ENCODE measurements around the gene SST.

The SST gene

DNA sequence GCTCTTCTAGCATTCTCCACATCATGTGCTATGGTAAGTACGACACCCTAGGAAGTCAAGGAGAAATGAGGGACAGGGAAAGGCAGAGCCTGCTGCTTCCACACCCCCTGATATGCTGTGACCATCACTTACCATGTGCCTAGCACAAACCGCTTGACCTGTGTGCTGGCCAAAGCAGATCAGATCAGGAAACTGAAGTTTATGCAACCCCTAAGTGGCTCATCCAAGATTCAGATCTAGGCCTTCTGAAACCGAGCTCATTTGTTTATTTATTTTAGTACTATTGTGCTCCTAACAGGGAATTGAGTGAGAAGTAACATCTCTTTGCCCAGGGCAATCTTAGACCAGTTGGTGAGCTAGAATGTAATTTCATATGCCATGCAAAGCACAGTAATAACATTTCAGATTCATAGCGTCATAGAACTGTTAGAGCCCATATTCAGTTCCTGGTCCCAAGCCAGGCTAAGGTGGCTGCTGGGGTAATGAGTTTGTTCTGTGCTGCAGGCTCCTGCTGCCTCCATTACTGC, 32.4 kb upstream of the SST start, which contains the start of gene RTP2:
RTP2 (minus strand) TSS at position 51 of the 527 bp plus-strand sequence. CDS start 429 bp downstream, outside the sequence.
- CTCF ChIA-PET, result interaction anchor here (0.8 kb wide), 1 partner anchor 18 kb away, joined by 3 read pairs; no protein-coding TSS in a partner anchor
- POLR2A ChIA-PET, result no interaction called here
- no peak for DNase-seq (ENCODE audit: extremely low spot score)
- TF ChIP-seq ZNF384 (IDR thresholded peaks at IDR 0.05), result no peak
- TF ChIP-seq, protein P1, sequence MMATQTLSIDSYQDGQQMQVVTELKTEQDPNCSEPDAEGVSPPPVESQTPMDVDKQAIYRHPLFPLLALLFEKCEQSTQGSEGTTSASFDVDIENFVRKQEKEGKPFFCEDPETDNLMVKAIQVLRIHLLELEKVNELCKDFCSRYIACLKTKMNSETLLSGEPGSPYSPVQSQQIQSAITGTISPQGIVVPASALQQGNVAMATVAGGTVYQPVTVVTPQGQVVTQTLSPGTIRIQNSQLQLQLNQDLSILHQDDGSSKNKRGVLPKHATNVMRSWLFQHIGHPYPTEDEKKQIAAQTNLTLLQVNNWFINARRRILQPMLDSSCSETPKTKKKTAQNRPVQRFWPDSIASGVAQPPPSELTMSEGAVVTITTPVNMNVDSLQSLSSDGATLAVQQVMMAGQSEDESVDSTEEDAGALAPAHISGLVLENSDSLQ (IDR thresholded peaks at IDR 0.05), result no peak
- TF ChIP-seq TARDBP (IDR thresholded peaks at IDR 0.05), result no peak
- no peak for TF ChIP-seq FOXA1 (IDR thresholded peaks at IDR 0.05)
- TF ChIP-seq LEF1 (IDR thresholded peaks at IDR 0.05; ENCODE audit: borderline replicate concordance), result no peak
- TF ChIP-seq SP1 (IDR thresholded peaks at IDR 0.05), result no peak
- no peak for TF ChIP-seq CTBP1 (IDR thresholded peaks at IDR 0.05; ENCODE audit: borderline replicate concordance)
- TF ChIP-seq FOXK2 (IDR thresholded peaks at IDR 0.05), result no peak
- no peak for TF ChIP-seq FOXM1 (IDR thresholded peaks at IDR 0.05; ENCODE audit: borderline replicate concordance)
- no peak for TF ChIP-seq NFRKB (IDR thresholded peaks at IDR 0.05)
- TF ChIP-seq ARNT (IDR thresholded peaks at IDR 0.05), result no peak

DNA sequence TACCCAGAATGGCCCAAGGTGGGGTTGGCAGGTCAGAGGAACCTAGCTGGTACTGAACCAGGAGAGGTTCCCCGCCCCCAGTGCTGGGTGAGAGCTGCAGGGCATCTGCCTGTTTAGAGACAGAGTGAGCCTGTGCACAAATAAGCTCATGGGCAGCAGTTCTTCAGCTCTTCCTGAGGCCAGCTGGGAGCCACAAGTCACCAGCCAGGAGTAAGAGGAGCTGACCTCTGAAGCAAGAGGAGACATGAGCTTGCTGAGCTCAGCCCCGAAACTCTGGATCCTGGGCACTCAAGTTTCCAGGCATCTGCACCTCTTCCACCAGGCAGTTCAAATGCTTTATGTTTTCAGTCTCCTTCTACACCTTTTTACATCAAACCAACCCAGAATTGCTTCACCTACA, 30.1 kb upstream of the SST start:
- TF ChIP-seq SP1 (IDR thresholded peaks at IDR 0.05) (no peak), HDGF (IDR thresholded peaks at IDR 0.05; ENCODE audit: borderline replicate concordance) (no peak), L3MBTL2 (conservative IDR thresholded peaks at IDR 0.05) (no peak), CTBP1 (IDR thresholded peaks at IDR 0.05; ENCODE audit: borderline replicate concordance) (no peak), FOXM1 (IDR thresholded peaks at IDR 0.05; ENCODE audit: borderline replicate concordance) (no peak), LEF1 (IDR thresholded peaks at IDR 0.05; ENCODE audit: borderline replicate concordance) (no peak), NFRKB (IDR thresholded peaks at IDR 0.05) (no peak), ARNT (IDR thresholded peaks at IDR 0.05) (no peak), FOXA1 (IDR thresholded peaks at IDR 0.05) (no peak), ZNF384 (IDR thresholded peaks at IDR 0.05) (no peak), FOXK2 (IDR thresholded peaks at IDR 0.05) (no peak), SUZ12 (IDR thresholded peaks at IDR 0.05) (no peak), ELF4 (IDR thresholded peaks at IDR 0.05) (no peak), TARDBP (IDR thresholded peaks at IDR 0.05) (no peak), BHLHE40 (IDR thresholded peaks at IDR 0.05; ENCODE audit: borderline replicate concordance) (no peak)
- TF ChIP-seq, protein P1 (IDR thresholded peaks at IDR 0.05), result no peak
- ChIA-PET POLR2A (no interaction called here), CTCF (no interaction called here)
- DNase-seq (ENCODE audit: extremely low spot score), result no peak

DNA sequence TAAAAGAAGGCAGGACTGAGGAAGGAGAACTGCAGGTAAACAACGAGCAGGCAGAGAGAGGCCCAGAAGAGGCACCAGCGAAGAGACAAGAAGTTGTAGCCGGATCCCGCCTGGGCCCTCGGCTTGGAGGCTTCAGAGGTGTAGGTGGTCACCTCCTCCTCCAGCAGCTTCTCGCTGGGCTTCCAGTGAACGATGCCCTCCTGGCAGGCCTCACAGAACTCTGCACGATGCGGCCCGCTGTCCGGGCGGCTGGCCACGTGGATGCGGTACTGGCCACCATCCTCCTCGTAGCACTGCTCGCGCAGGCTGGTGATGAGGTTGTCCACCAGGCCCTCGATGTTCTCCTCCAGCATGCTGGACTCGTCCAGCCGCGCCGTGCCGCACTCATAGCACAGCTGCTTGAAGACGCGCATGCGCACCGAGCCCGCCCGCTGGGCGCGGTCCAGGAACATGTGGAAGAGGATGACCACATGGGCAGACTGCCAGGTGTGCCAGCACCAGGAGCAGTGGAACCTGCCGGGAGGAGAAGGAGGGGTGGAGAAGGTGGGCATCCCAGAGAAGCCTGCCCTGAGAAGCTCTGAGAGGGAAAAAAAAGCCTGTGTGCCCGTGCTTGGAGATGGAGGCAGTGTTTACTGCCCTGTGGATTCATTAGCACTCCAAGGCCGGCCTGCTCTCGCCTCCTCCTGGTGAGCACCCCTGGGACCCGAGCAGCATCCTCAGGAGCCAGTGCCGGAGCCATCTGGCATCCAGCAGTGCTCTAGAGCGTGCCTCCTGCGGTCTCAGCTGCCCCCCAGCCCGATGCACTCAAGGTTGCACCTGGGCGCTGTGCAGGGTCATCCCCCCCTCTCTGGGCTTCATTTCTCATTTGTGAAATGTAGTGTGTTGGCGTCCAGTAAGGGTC, 28.6 kb upstream of the SST start:
- POLR2A ChIA-PET, result no interaction called here
- TF ChIP-seq FOXA1 (IDR thresholded peaks at IDR 0.05), result no peak
- TF ChIP-seq NFRKB (IDR thresholded peaks at IDR 0.05), result no peak
- no peak for TF ChIP-seq L3MBTL2 (conservative IDR thresholded peaks at IDR 0.05)
- TF ChIP-seq FOXM1 (IDR thresholded peaks at IDR 0.05; ENCODE audit: borderline replicate concordance), result no peak
- no peak for TF ChIP-seq FOXK2 (IDR thresholded peaks at IDR 0.05)
- TF ChIP-seq, protein P1 (IDR thresholded peaks at IDR 0.05), result no peak
- TF ChIP-seq ZNF384 (IDR thresholded peaks at IDR 0.05), result no peak
- no peak for TF ChIP-seq CTBP1 (IDR thresholded peaks at IDR 0.05; ENCODE audit: borderline replicate concordance)
- no peak for TF ChIP-seq TARDBP (IDR thresholded peaks at IDR 0.05)
- no peak for TF ChIP-seq HDGF (IDR thresholded peaks at IDR 0.05; ENCODE audit: borderline replicate concordance)
- no peak for TF ChIP-seq ELF4 (IDR thresholded peaks at IDR 0.05)
- no peak for TF ChIP-seq SUZ12 (IDR thresholded peaks at IDR 0.05)
- TF ChIP-seq BHLHE40 (IDR thresholded peaks at IDR 0.05; ENCODE audit: borderline replicate concordance), result no peak
- TF ChIP-seq ARNT (IDR thresholded peaks at IDR 0.05), result no peak
- TF ChIP-seq SP1 (IDR thresholded peaks at IDR 0.05), result no peak
- TF ChIP-seq LEF1 (IDR thresholded peaks at IDR 0.05; ENCODE audit: borderline replicate concordance), result no peak
- CTCF ChIA-PET, result no interaction called here
- no peak for DNase-seq (ENCODE audit: extremely low spot score)

DNA sequence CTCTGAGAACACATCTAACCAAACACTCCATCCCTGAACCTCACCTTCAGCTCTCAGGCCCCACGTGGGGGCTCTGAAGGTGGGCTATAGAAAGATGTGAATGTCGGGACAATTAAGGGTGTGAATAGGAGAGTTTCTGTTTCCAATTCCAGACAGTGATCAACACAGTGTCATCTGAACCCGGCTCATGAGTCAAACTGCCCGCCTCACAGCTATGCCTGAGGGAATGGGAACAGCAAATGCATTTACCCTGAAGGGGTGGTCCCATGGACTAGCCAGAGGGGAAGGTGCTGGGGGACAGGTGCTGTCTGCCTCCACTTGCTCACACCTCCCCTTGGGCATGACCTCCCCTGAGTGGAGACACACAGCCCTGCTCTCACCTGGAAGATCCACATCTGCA, 25.8 kb upstream of the SST start:
- ChIA-PET CTCF (interaction anchor here (1.3 to 1.4 kb wide), 2 partner anchors 16 to 376 kb away, joined by 3 to 9 read pairs; no protein-coding TSS in a partner anchor), POLR2A (no interaction called here)
- DNase-seq (ENCODE audit: extremely low spot score), result no peak
- no peak for TF ChIP-seq CTBP1 (IDR thresholded peaks at IDR 0.05; ENCODE audit: borderline replicate concordance)
- TF ChIP-seq FOXA1 (IDR thresholded peaks at IDR 0.05), result no peak

DNA sequence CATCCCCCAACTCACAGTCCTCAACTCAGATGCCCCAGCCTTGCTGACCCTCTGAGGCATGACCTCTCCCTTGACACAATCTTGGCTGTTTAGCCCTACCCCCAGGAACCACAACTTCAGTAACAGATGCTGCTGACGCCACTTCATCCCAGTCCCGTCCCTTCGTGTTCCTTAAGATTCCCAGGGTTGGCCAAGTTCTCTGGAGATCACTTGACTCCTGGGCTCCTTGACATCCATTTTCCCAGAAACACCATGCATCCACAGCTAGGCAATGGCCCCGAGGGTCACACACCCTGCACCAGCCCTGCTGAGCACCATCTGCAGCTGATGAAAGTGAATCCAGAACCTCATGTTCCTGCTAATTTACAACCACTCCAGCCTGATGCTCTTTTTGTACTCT, 25.3 kb upstream of the SST start:
- POLR2A ChIA-PET, result no interaction called here
- TF ChIP-seq SUZ12 (IDR thresholded peaks at IDR 0.05), result no peak
- TF ChIP-seq LEF1 (IDR thresholded peaks at IDR 0.05; ENCODE audit: borderline replicate concordance), result no peak
- TF ChIP-seq SP1 (IDR thresholded peaks at IDR 0.05), result no peak
- no peak for TF ChIP-seq L3MBTL2 (conservative IDR thresholded peaks at IDR 0.05)
- TF ChIP-seq FOXA1 (IDR thresholded peaks at IDR 0.05), result no peak
- no peak for TF ChIP-seq ELF4 (IDR thresholded peaks at IDR 0.05)
- no peak for TF ChIP-seq FOXM1 (IDR thresholded peaks at IDR 0.05; ENCODE audit: borderline replicate concordance)
- TF ChIP-seq TARDBP (IDR thresholded peaks at IDR 0.05), result no peak
- TF ChIP-seq CTBP1 (IDR thresholded peaks at IDR 0.05; ENCODE audit: borderline replicate concordance), result no peak
- CTCF ChIA-PET, result interaction anchor here (1.3 to 1.4 kb wide), 2 partner anchors 16 to 376 kb away, joined by 3 to 9 read pairs; no protein-coding TSS in a partner anchor
- no peak for DNase-seq (ENCODE audit: extremely low spot score)

DNA sequence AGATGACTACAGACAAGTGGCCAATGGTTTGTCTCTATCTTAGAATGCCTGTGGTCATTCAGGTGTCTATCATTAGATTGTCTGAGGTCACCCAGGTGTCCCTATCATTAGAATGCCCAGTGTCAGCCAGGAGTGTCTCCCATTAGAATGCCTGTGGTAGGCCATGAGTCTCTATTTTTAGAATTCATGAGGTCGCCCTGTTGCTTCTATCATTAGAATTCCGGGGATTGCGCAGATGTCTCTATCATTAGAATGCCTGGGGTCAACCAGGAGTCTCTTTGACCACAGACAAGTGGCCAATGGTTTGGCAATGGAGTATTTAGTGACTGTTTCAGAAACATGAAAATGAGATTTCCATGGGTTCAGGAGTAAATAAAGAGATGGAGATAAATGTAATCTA, 24.6 kb upstream of the SST start:
- ChIA-PET POLR2A (no interaction called here), CTCF (no interaction called here)
- no peak for DNase-seq (ENCODE audit: extremely low spot score)
- no peak for TF ChIP-seq ELF4 (IDR thresholded peaks at IDR 0.05)
- TF ChIP-seq L3MBTL2 (conservative IDR thresholded peaks at IDR 0.05), result no peak
- TF ChIP-seq HDGF (IDR thresholded peaks at IDR 0.05; ENCODE audit: borderline replicate concordance), result no peak
- no peak for TF ChIP-seq FOXM1 (IDR thresholded peaks at IDR 0.05; ENCODE audit: borderline replicate concordance)
- TF ChIP-seq SUZ12 (IDR thresholded peaks at IDR 0.05), result no peak
- no peak for TF ChIP-seq ARNT (IDR thresholded peaks at IDR 0.05)
- TF ChIP-seq ZNF384 (IDR thresholded peaks at IDR 0.05), result no peak
- TF ChIP-seq BHLHE40 (IDR thresholded peaks at IDR 0.05; ENCODE audit: borderline replicate concordance), result no peak
- TF ChIP-seq, protein P1 (IDR thresholded peaks at IDR 0.05), result no peak
- TF ChIP-seq SP1 (IDR thresholded peaks at IDR 0.05), result no peak

Data from HEK293T (cell line).